ENCODE data around the gene PAEP.

- no peak for TF ChIP-seq CTCF (IDR thresholded peaks at IDR 0.05)
- TF ChIP-seq POLR2A (IDR thresholded peaks at IDR 0.05) = no peak
These were observed 9.4 kb upstream of the PAEP start for GRCh38 chr9:135552021-135552697.

Data from right lobe of liver (tissue), 4 donors.